B cell (primary cell): ENCODE measurements around the gene NTN3. TPM values are rescaled to one million over a fixed set of nuclear protein-coding genes. Genes with fewer than 3 reads are reported as not detected.

Experiments
- ATAC-seq: fragments of 200-7000 bp; cut with Tn5 transposase; one replicate; pipeline ENCODE4 v1.10.0; 2021; ENCODE audit warnings: low read depth, mild to moderate bottlenecking, moderate number of reproducible peaks, moderate library complexity
- CTCF ChIA-PET: fragments of 350-600 bp; sonication (Branson Sonifier 250); formaldehyde crosslinking; loops from one replicate; lab custom pipeline; 2021; ENCODE audit warnings: antibody characterized with exemption, inconsistent platforms; lab: Charles Lee
- POLR2A ChIA-PET: fragments of 350-600 bp; sonication (Branson Sonifier 250); formaldehyde crosslinking; loops from one replicate; lab custom pipeline; 2021; ENCODE audit warnings: antibody characterized with exemption; lab: Charles Lee
- DNase-seq: peaks from one replicate; pipeline ENCODE4 v3.0.0; 2013
- H2AFZ ChIP-seq: 2 replicates; pipeline ENCODE4 v1.6.1; 2012; ENCODE audit warnings: mild to moderate bottlenecking, low read depth, low read length; ENCODE audit not compliant: insufficient read depth, poor library complexity, severe bottlenecking
- H3K27ac ChIP-seq, 2 donors: 1 replicate in 1 of 2; 2 replicates in 1 of 2; pipeline ENCODE4 v1.5.1; 2012 to 2013; ENCODE audit warnings: low read length in 2 of 2, mild to moderate bottlenecking in 2 of 2, moderate library complexity in 1 of 2
- H3K27me3 ChIP-seq, 4 experiments: fragments of 200-600 bp in 1 of 4; sonication (generic) in 1 of 4; replicated peaks in 1 of 4; 1 replicate in 2 of 4; 2 replicates in 2 of 4; pipeline versions ENCODE4 v1.6.1 to v1.7.0; 2013 to 2016; ENCODE audit warnings: low read length in 3 of 4, mild to moderate bottlenecking in 2 of 4, mixed read lengths in 1 of 4, moderate library complexity in 1 of 4; ENCODE audit not compliant: insufficient read depth in 4 of 4, control insufficient read depth in 3 of 4; ENCODE audit errors: control extremely low read depth in 1 of 4
- H3K36me3 ChIP-seq, 2 experiments: replicated peaks in 1 of 2; 1 replicate in 1 of 2; 2 replicates in 1 of 2; pipeline versions ENCODE4 v1.6.1 to v1.7.1; 2013; ENCODE audit warnings: low read length in 1 of 2; ENCODE audit not compliant: insufficient read depth in 2 of 2, control insufficient read depth in 1 of 2; ENCODE audit errors: control extremely low read depth in 1 of 2, extremely low read depth in 1 of 2
- H3K4me1 ChIP-seq, 2 donors: fragments of 200-600 bp in 1 of 2; sonication (generic) in 1 of 2; 1 replicate in 1 of 2; 2 replicates in 1 of 2; pipeline versions ENCODE4 v1.5.1 to v1.6.1; 2013 to 2017; ENCODE audit warnings: low read length in 2 of 2; ENCODE audit not compliant: control insufficient read depth in 2 of 2, insufficient read depth in 2 of 2
- H3K4me2 ChIP-seq: replicated peaks from 2 replicates; pipeline ENCODE3; 2012; ENCODE audit warnings: mild to moderate bottlenecking, low read depth, low read length; ENCODE audit not compliant: poor library complexity, severe bottlenecking
- H3K4me3 ChIP-seq, 5 experiments: fragments of 200-600 bp in 1 of 5; sonication (generic) in 1 of 5; 1 replicate in 3 of 5; 2 replicates in 2 of 5; pipeline versions ENCODE4 v1.5.1 to v1.7.0; 2011 to 2016; ENCODE audit warnings: low read length in 4 of 5, mild to moderate bottlenecking in 4 of 5, low read depth in 2 of 5, control low read depth in 1 of 5, moderate library complexity in 1 of 5; ENCODE audit not compliant: insufficient read depth in 1 of 5; ENCODE audit errors: control extremely low read depth in 1 of 5, extremely low read depth in 1 of 5
- H3K79me2 ChIP-seq: fragments of 200-600 bp; sonication (generic); one replicate; pipeline ENCODE4 v1.6.0; 2016; ENCODE audit warnings: low read length; ENCODE audit not compliant: control insufficient read depth, insufficient read depth
- H3K9ac ChIP-seq: fragments of 200-600 bp; sonication (generic); 2 replicates; pipeline ENCODE4 v1.6.1; 2017; ENCODE audit warnings: mild to moderate bottlenecking, low read length, moderate library complexity
- H3K9me3 ChIP-seq, 3 donors: one replicate each; pipeline versions ENCODE4 v1.6.1 to v1.7.1; 2013; ENCODE audit warnings: low read length in 2 of 3; ENCODE audit not compliant: control insufficient read depth in 2 of 3, insufficient read depth in 1 of 3; ENCODE audit errors: control extremely low read depth in 1 of 3
- H4K20me1 ChIP-seq: 2 replicates; pipeline ENCODE4 v1.6.0; 2012; ENCODE audit warnings: mild to moderate bottlenecking, low read length; ENCODE audit not compliant: insufficient read depth, control insufficient read depth, poor library complexity, severe bottlenecking
- H3K27ac Mint-ChIP-seq: one replicate; pipeline ENCODE4 v1.8.0; 2021; ENCODE audit warnings: mixed read lengths
- H3K27me3 Mint-ChIP-seq: one replicate; pipeline ENCODE4 v1.8.0; 2021; ENCODE audit warnings: mixed read lengths
- H3K4me1 Mint-ChIP-seq: one replicate; pipeline ENCODE4 v1.8.0; 2021; ENCODE audit warnings: mixed read lengths
- H3K4me3 Mint-ChIP-seq: one replicate; pipeline ENCODE4 v1.8.0; 2021; ENCODE audit warnings: mixed read lengths
- H3K9me3 Mint-ChIP-seq: one replicate; pipeline ENCODE4 v1.8.0; 2022; ENCODE audit warnings: mixed read lengths; ENCODE audit not compliant: insufficient read depth
- CTCF ChIP-seq: fragments of 200-600 bp; IDR thresholded peaks from one replicate; pipeline ENCODE4 v1.8.0; 2022; ENCODE audit warnings: antibody characterized with exemption, mild to moderate bottlenecking
- EZH2 ChIP-seq: IDR thresholded peaks from 2 replicates; pipeline ENCODE4 v1.6.1; 2012; ENCODE audit warnings: borderline replicate concordance, low read depth, mild to moderate bottlenecking, moderate library complexity, low read length; ENCODE audit not compliant: insufficient read depth, poor library complexity, severe bottlenecking
- WGBS: methylation state at CpG from one replicate; pipeline ENCODE4 v1.1.5; 2013; ENCODE audit warnings: missing lambda C conversion rate; ENCODE audit not compliant: insufficient coverage; 5-methylcytosine and 5-hydroxymethylcytosine counted together
- intact Hi-C: fragments of 100-400 bp; cut with micrococcal nuclease; formaldehyde crosslinking; loops from one replicate; pipeline ENCODE4 v1.10.0; 2022
- polyA plus RNA-seq: library from polyadenylated mRNA; depleted of rRNA; stranded (reverse); fragments of >200 nt; gene quantifications from 2 replicates; pipeline ENCODE4 v1.2.3, GENCODE V29; 2012
- total RNA-seq, 2 donors: library from RNA; stranded (reverse); fragments of 120-200 nt in 1 of 2; gene quantifications; 1 replicate in 1 of 2; 2 replicates in 1 of 2; pipeline versions ENCODE4 v1.2.3 to v1.2.4, GENCODE V29; 2013 to 2022

Gene NTN3
- total and polyA plus RNA-seq, 2 donors (not counting 1 experiment from before 2014, with no cell fraction given) = not detected

DNA sequence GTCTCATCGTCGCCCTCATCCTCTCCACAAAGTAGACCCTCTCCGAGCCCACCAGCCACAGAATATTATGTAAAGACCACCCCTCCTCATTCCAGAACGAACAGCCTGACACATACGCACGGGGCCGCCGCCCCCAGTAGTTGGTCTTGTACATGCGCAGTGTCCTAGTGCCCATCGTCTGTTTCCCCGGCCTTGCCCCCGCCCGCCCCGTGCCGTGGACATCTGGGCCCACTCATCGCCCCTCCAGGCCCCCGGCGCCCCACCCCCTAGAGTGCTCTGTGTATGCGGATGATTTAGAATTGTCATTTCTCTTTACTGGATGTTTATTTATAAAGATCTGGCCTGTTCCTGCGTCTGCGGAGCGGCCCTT is 48.6 kb downstream of the NTN3 start:
- ATAC-seq (no peak), DNase-seq (peak; percentile 45)
- H3K27ac ChIP-seq = peak overlapping the region; percentile 62 to 93
- POLR2A ChIA-PET = interaction anchor here (0.8 to 3.0 kb wide), 5 partner anchors 10 to 45 kb away, joined by 4 to 66 read pairs (median 17); partner anchors contain the start of genes CEMP1, PDPK1 and TBC1D24
- peaks cover 56 to 62% of the 10 kb centered on the region in 2 donors for H3K4me1 ChIP-seq
- peaks cover 85% of the 10 kb centered on the region for H3K79me2 ChIP-seq
- Mint-ChIP-seq H3K27me3 (no peaks in the 10 kb centered on the region), H3K9me3 (no peaks in the 10 kb centered on the region), H3K4me1 (peaks cover 66% of the 10 kb centered on the region), H3K4me3 (peak overlapping the region; percentile 81), H3K27ac (peak overlapping the region; percentile 93)
- no peak overlapping the region for H3K9ac ChIP-seq
- peaks cover 55% of the 10 kb centered on the region for H4K20me1 ChIP-seq
- peak overlapping the region; percentile 75 for H3K4me2 ChIP-seq
- peaks cover 0 to 3% (median 0%) of the 10 kb centered on the region in 3 donors for H3K9me3 ChIP-seq
- no peak overlapping the region for H2AFZ ChIP-seq
- 88% methylated on average over 17 of the region's 22 CpGs for WGBS
- no peaks in the 10 kb centered on the region for H3K27me3 ChIP-seq
- peak overlapping the region in 3 of 5 experiments; percentile 24 to 60 (median 59) for H3K4me3 ChIP-seq
- TF ChIP-seq CTCF (no peak), EZH2 (no peak)
- peaks cover 0 to 46% of the 10 kb centered on the region in 2 experiments for H3K36me3 ChIP-seq
- intact Hi-C loops = loop anchor here (1.0 kb wide), 2 partner anchors 12 to 13 kb away; no protein-coding TSS in a partner anchor
- CTCF ChIA-PET = interaction anchor here (0.6 to 1.9 kb wide), 6 partner anchors 10 to 325 kb away, joined by 3 to 12 read pairs (median 7); partner anchors contain the start of genes CEMP1 and ECI1

- Mint-ChIP-seq H3K27ac (peak within 1 kb of the TSS; percentile 98), H3K4me1 (peaks cover 64% of the 10 kb centered on the region), H3K27me3 (no peaks in the 10 kb centered on the region), H3K9me3 (no peaks in the 10 kb centered on the region), H3K4me3 (peak within 1 kb of the TSS; percentile 93)
- intact Hi-C loops = loop anchor here (1.0 kb wide), 2 partner anchors 12 to 13 kb away; no protein-coding TSS in a partner anchor
- Histone ChIP-seq H3K36me3 (peaks cover 0 to 50% of the 10 kb centered on the region in 2 experiments), H3K9ac (peak within 1 kb of the TSS; percentile 65), H3K4me3 (peak within 1 kb of the TSS; percentile 2 to 69 (median 60)), H3K4me2 (peak within 1 kb of the TSS; percentile 75), H4K20me1 (peaks cover 50% of the 10 kb centered on the region), H3K4me1 (peaks cover 51 to 57% of the 10 kb centered on the region in 2 donors), H3K27ac (peak within 1 kb of the TSS; percentile 93), H3K27me3 (no peaks in the 10 kb centered on the region), H3K79me2 (peaks cover 83% of the 10 kb centered on the region), H3K9me3 (peaks cover 0 to 3% (median 0%) of the 10 kb centered on the region in 3 donors), H2AFZ (no peak within 1 kb of the TSS)
- ATAC-seq (peak; percentile 60), DNase-seq (peak; percentile 95)
- under 1% methylated on average over 80 of the region's 83 CpGs for WGBS
- TF ChIP-seq CTCF (no peak), EZH2 (no peak)
- ChIA-PET POLR2A (interaction anchor here (0.7 to 3.0 kb wide), 9 partner anchors 10 to 1059 kb away, joined by 3 to 66 read pairs (median 5); partner anchors contain the start of genes CEMP1, PDPK1 and TBC1D24), CTCF (interaction anchor here (0.6 to 1.9 kb wide), 8 partner anchors 10 to 325 kb away, joined by 3 to 12 read pairs (median 4); partner anchors contain the start of genes CEMP1 and ECI1)
These were observed 49.1 kb downstream of the NTN3 start, which contains the start of gene AMDHD2 for GRCh38 chr16:2520097-2520783. TSS of gene AMDHD2 (plus strand) at chr16:2520371. CDS start at chr16:2520459, 88 bp downstream.
